Stimulated activated CD8-positive, alpha-beta memory T cell treated with anti-CD3 and anti-CD28 coated beads, Interleukin-12 subunit alpha, Interleukin-12 subunit beta, amount 100 ng/mL, for 1 hour (primary cell): ENCODE measurements around the gene EXOC6B.
"Not testable (repeated sequence)": the region's sequence is repeated elsewhere in the genome, so short reads cannot be mapped to it uniquely, and the experiment has no call there.

Source experiments
- DNase-seq: peaks from one replicate; pipeline ENCODE4 v3.0.0-alpha.2; 2020; ENCODE audit warnings: low read depth

EXOC6B gene

GRCh38 chr2:72438364-72438763, 387.5 kb downstream of the EXOC6B start:
- DNase-seq = no peak

- DNase-seq = no peak
Observed at GRCh38 chr2:72431737-72432136, 394.1 kb downstream of the EXOC6B start.

- DNase-seq = no peak
Observed at GRCh38 chr2:72427022-72427861, 398.6 kb downstream of the EXOC6B start.

- DNase-seq = no peak
Observed at GRCh38 chr2:72425996-72426395, 399.8 kb downstream of the EXOC6B start.

- no peak for DNase-seq
Observed at GRCh38 chr2:72423756-72424155, 402.1 kb downstream of the EXOC6B start.

GRCh38 chr2:72421771-72422379, 404.0 kb downstream of the EXOC6B start:
- DNase-seq = not testable (repeated sequence)

GRCh38 chr2:72415781-72416475, 409.9 kb downstream of the EXOC6B start:
- no peak for DNase-seq

GRCh38 chr2:72415241-72415661, 410.6 kb downstream of the EXOC6B start:
- no peak for DNase-seq

GRCh38 chr2:72414137-72414760, 411.6 kb downstream of the EXOC6B start:
- no peak for DNase-seq

GRCh38 chr2:72413716-72414115, 412.1 kb downstream of the EXOC6B start:
- no peak for DNase-seq

GRCh38 chr2:72412214-72412613, 413.6 kb downstream of the EXOC6B start:
- no peak for DNase-seq

GRCh38 chr2:72399879-72400278, 426.0 kb downstream of the EXOC6B start:
- DNase-seq = no peak

GRCh38 chr2:72395096-72395495, 430.7 kb downstream of the EXOC6B start:
- no peak for DNase-seq

- DNase-seq = no peak
Observed at GRCh38 chr2:72394541-72395070, 431.2 kb downstream of the EXOC6B start.

- no peak for DNase-seq
Observed at GRCh38 chr2:72389447-72389846, 436.4 kb downstream of the EXOC6B start.

GRCh38 chr2:72388263-72388662, 437.6 kb downstream of the EXOC6B start:
- no peak for DNase-seq

GRCh38 chr2:72386288-72386687, 439.5 kb downstream of the EXOC6B start:
- DNase-seq = no peak

- no peak for DNase-seq
Observed at GRCh38 chr2:72378753-72379348, 447.0 kb downstream of the EXOC6B start.

- no peak for DNase-seq
Observed at GRCh38 chr2:72367530-72368225, 458.2 kb downstream of the EXOC6B start.

GRCh38 chr2:72363406-72363805, 462.4 kb downstream of the EXOC6B start:
- DNase-seq = no peak

GRCh38 chr2:72362733-72363132, 463.1 kb downstream of the EXOC6B start:
- DNase-seq = no peak
